ENCODE measurements around the gene FCHSD2.

GRCh38 chr11:73152086-73152853 is 10.2 kb upstream of the FCHSD2 start:
- TF ChIP-seq CTCF (IDR thresholded peaks at IDR 0.05) (no peak), POLR2A (IDR thresholded peaks at IDR 0.05) (no peak), EP300 (IDR thresholded peaks at IDR 0.05) (no peak)

All from suprapubic skin (tissue), 3 donors.